NCI-H748 (cell line): ENCODE measurements around the gene HOXD11.

Experiments used
- DNase-seq: peaks from one replicate; lab custom pipeline; 2025; ENCODE audit not compliant: unreplicated experiment; lab: John Stamatoyannopoulos, UW

Gene HOXD11

GRCh38 chr2:176106581-176107539, at the start of gene HOXD11:
Gene HOXD11, plus strand, starts transcription at chr2:176107280. Its CDS starts 76 bp downstream, at chr2:176107356.
- peak; percentile 97 for DNase-seq

- peak; percentile 88 for DNase-seq
Observed at GRCh38 chr2:176063958-176064357, 43.1 kb upstream of the HOXD11 start.

GRCh38 chr2:176066645-176067588, 40.2 kb upstream of the HOXD11 start:
- DNase-seq = no peak

DNA sequence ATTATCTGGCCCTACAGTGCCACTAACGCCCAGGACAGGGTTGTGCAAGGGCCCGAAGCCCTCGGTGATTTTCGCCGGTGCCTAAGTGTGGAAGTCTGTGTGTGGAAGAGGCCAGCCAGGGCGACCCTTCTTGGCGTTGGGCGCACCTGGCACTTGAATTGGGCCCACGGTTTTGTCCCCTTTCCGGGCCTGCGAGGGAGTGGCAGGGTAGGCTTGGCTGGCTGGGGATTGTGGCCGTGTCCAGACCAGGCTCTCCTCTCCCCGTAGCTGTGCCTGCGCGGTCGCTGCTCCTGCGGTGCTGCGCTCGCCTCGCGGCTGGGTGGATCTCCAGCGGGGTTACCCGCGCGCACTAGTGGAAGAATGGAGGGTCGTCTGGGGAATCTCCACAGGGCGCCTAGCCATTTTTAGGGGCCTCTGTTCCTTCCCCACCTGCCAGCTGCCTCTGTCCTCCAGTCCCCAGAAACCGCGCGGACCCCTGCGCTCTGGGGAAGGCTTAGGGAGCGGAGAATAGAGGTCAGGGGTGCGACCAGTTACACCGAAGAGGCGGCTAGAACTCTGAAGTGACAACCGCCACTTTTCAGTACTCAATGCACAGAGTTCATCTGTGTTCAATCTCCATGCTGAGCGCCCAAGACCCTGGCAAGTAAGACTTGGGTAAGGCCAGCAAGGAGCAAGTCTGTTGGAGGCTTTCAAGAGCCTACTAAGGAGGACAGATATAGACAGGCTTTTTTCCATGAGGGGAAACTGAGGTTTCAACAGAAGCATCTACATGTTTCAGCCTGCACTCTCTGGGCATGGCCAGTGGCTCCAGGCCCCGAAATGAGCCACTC, 39.3 kb upstream of the HOXD11 start:
- DNase-seq = no peak

GRCh38 chr2:176068419-176068832, 38.7 kb upstream of the HOXD11 start:
- DNase-seq = no peak

- DNase-seq = no peak
Observed at GRCh38 chr2:176071330-176072291, 35.5 kb upstream of the HOXD11 start.

DNA sequence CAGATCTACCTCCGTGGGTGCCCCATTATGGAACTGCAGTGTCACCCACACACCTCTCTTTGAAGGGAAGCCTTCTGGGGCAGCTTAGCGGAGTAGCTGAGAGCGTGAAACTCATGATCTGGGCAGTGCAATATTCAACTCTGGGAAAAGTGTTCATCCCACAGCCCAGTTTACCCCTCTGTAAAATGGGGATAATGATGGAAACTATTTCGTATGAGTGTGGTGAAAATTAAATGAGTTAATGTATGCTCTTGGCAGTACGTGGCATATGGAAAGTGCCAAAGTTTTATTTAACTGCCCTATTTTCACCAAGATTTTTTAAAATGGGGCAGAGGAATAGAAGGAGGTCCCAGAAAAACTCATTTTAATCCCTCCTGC, 34.8 kb upstream of the HOXD11 start:
- DNase-seq = no peak

- DNase-seq = peak; percentile 43
Observed at GRCh38 chr2:176072951-176073904, 33.9 kb upstream of the HOXD11 start.

DNA sequence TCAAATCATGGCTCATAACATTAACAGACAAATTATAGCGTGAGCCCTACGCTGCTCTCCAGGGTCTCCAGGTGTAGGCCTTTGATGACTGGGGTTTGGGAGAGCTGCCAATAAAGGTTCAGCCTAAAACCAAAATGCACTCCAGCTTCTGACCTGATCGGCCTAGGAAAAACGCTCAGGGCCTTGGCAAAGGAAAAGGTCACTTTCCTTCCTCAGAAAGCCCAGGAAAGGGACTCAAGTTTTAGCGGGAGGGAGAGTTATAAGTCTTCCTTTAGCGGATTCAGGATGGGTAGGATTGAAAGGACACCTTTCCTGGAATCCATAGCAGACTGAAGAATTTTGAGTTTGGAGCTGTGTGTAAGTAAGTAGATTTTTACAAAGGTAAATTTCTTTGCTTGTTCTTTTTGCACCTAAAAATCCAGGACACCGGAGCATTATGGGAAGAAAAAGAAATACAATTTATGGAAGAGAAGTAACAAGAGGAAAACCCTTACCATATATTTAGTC, 32.1 kb upstream of the HOXD11 start:
- no peak for DNase-seq

DNA sequence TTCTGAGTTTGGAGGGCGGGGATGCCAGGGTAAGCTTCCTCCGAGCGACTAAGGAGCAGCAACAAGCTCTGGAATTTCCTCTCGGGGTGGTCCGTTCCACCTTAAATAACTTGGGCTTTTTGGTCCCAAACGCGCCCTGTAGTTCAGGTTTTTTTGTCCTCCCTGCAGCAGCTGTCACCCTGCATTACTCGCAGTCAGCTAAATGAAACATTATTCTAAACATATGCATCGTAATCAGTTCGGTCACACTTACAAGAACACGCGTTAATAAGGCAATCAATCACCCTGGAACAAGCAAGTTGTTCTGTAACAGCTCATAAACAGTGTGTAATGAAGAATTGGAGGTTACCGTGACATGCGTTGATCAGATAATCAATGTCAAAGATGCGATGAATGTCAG, 31.6 kb upstream of the HOXD11 start:
- DNase-seq = no peak

DNA sequence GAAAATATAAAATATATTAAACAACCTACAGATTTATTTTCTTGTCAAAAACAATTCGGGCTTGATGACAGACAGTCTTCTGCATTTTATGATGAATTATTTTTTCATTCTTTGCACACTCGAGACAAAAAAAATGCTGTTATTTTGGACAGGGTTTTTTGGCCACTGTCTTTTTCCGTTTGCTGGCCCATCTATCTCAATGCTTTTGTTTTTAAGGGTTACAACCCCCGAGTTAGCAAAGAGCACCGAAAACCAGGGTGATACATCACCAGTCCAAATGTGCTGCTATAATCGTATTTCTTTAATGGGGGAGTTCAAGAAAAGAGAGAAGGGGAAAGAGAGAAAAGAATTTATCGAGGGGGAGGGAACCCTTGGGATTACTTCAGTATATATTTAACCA, 31.0 kb upstream of the HOXD11 start:
- no peak for DNase-seq

- DNase-seq = no peak
Observed at GRCh38 chr2:176076796-176077195, 30.3 kb upstream of the HOXD11 start.

DNA sequence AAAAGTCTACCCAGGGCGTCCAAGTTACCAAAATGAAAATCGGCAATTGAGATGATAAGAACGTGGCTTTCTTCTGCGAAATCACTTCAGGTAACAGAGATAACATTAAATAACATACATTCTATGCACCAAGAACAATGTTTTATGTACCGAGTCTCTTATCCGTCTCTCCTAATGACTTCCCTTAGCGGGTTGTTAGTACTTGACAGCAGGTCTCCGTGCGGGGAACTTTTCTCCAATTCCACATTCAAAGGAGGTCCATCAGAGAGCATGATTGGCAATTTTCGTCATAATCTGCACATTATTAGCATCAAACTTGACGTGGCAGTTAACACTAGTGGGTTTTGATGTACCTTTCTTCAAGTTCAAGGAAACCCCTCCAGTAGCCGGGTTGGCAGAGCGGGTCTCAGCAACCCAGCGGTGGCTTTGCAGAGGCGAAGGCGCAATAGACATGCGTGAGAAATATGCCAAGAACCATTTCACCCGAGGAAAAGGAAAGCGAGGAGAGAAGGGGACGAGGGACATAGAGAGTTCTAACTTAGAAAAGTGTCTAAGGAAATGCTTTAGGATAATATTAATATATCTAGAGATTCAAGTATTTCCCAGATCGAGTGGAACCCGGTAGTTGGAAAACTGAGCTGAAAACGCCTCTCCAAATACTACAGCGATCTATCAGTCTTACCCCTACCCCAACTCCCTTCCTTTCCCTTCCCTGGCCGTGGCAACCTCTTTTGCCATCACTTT, 28.4 kb upstream of the HOXD11 start:
- DNase-seq = peak; percentile 55

DNA sequence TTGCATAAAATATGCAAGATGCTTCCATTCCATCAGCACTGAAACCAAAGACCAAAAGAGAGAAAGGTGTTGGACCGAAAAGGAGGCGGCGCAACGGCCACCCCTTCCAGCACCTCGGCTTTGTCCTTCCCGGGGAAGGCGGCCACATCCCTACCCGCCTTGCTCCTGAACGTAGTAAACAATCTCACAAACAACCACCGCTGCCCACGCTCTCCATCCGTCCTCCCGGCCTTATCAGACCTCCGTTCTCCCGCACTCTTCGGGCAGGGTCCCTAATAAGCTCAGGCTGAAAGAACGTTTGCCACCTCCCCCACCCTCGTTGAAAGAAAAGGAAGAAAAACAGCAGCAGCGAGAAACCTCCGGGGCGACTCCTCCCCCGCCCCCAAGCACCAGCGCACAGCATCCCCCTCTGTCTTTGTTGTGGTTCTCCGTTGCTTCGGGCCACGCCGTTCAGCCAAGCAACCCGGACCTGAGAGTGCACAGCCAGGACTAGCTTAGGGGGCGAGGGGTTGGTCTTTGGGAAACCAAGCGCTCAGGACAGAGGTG, 27.7 kb upstream of the HOXD11 start:
- peak; percentile 83 for DNase-seq

DNA sequence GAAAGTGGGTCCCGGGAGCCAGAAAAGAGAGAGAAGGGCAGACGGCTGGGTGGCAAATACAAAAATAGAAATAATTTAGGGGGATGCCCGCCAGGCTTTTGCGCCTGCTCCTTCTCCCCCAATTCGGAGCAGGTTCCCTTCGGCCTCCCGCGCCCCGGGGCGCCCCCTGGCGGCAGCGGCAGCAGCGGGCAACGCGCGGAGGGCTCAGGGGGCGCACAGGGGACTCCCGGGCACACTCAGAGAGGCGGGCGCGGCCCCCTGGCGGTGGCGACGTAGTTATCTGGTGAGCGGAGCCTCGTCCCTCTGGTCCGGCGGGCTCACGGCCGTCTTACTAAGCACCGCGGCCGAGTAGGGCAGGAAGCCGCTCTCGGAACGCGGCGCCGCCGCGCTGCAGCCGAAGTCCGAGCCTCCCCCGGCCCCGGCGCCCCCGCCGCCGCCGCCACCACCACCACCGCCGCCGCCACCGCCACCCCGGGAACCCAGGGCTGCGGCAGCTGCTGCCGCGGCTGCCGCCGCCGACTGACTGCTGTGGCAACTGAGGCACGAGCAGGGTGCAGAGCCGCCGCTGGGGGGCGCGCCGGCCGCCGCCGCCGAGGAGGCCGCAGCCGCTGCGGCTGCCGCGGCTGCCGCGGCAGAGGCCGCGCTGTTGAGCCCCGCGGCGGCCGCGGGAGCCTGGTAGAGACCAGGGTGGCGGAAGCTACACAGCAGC, 27.1 kb upstream of the HOXD11 start:
- peak; percentile 94 for DNase-seq

DNA sequence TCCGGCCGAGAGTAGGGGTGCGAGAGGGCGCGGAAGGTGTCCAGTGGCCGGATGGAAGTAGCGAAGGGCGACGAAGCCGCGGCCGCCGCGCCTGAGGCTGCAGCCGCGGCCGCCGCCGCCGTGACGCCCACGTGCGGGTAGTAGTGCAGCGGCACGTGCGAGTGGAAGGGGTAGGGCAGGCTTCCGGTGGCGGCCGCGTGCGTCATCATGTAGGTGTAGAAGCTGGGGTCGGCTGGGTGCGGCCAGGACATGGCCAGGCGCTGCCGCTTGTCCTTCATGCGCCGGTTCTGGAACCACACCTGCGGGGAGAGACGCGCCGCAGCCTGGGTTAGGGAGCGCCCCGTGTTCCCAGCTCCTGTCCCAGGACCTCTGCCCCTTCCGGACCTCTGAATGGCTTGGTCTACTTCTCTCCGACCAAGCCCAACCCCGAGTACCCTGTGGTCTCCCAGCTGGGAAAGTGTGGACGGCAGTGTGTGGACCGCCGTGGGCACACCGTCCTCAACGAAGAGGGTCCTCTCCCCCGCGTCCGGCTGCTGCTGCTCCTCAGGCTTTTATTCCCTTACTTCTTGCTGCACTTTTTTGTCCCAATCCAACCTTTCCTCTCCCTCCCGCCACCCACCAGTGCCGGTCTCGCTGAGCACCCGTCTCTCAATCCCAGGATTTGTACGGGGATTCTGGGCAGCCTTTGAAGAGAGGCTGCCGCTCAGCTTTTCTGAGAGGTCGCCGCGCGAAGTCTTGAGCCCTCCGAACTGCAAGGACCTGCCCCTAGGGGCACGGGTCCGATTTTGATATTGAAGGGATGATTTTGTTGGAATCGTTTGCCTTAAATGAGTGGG, 26.3 kb upstream of the HOXD11 start:
- no peak for DNase-seq
